ENCODE measurements around the gene CLEC16A.

The CLEC16A gene

GRCh38 chr16:11162586-11163268 lies 218.4 kb downstream of the CLEC16A start:
- TF ChIP-seq CTCF (IDR thresholded peaks at IDR 0.05; ENCODE audit: low read depth, low read length, missing control alignments): no peak
- no peak overlapping the region for H3K4me3 ChIP-seq (ENCODE audit: low read depth, low read length)
- no peak for DNase-seq (ENCODE audit: low read depth)
- in situ Hi-C loops (cut with HindIII; ENCODE audit: low sequenced_read_pairs): no loop called here

GRCh38 chr16:11163761-11164261 lies 219.4 kb downstream of the CLEC16A start:
- in situ Hi-C loops (cut with HindIII; ENCODE audit: low sequenced_read_pairs): no loop called here
- DNase-seq (ENCODE audit: low read depth): no peak
- no peak overlapping the region for H3K4me3 ChIP-seq (ENCODE audit: low read depth, low read length)
- TF ChIP-seq CTCF (IDR thresholded peaks at IDR 0.05; ENCODE audit: low read depth, low read length, missing control alignments): no peak

- no peak for TF ChIP-seq CTCF (IDR thresholded peaks at IDR 0.05; ENCODE audit: low read depth, low read length, missing control alignments)
Measured at GRCh38 chr16:11164482-11165270, 220.3 kb downstream of the CLEC16A start.

GRCh38 chr16:11165349-11165748 lies 221.0 kb downstream of the CLEC16A start:
- in situ Hi-C loops (cut with HindIII; ENCODE audit: low sequenced_read_pairs): no loop called here
- no peak overlapping the region for H3K4me3 ChIP-seq (ENCODE audit: low read depth, low read length)
- no peak for DNase-seq (ENCODE audit: low read depth)
- TF ChIP-seq CTCF (IDR thresholded peaks at IDR 0.05; ENCODE audit: low read depth, low read length, missing control alignments): no peak

More at GRCh38 chr16:11164482-11165270, 220.3 kb downstream of the CLEC16A start:
- in situ Hi-C loops (cut with HindIII; ENCODE audit: low sequenced_read_pairs): no loop called here
- no peak overlapping the region for H3K4me3 ChIP-seq (ENCODE audit: low read depth, low read length)
- DNase-seq (ENCODE audit: low read depth): no peak

- no peak for TF ChIP-seq CTCF (IDR thresholded peaks at IDR 0.05; ENCODE audit: low read depth, low read length, missing control alignments)
- H3K4me3 ChIP-seq (ENCODE audit: low read depth, low read length): no peak overlapping the region
- in situ Hi-C loops (cut with HindIII; ENCODE audit: low sequenced_read_pairs): no loop called here
- no peak for DNase-seq (ENCODE audit: low read depth)
Measured at GRCh38 chr16:11165894-11166665, 221.7 kb downstream of the CLEC16A start.

GRCh38 chr16:11167581-11167980 lies 223.2 kb downstream of the CLEC16A start:
- in situ Hi-C loops (cut with HindIII; ENCODE audit: low sequenced_read_pairs): no loop called here
- TF ChIP-seq CTCF (IDR thresholded peaks at IDR 0.05; ENCODE audit: low read depth, low read length, missing control alignments): no peak
- no peak overlapping the region for H3K4me3 ChIP-seq (ENCODE audit: low read depth, low read length)
- no peak for DNase-seq (ENCODE audit: low read depth)

Measured in astrocyte of the cerebellum (primary cell).